ENCODE measurements around the gene MOK.

- TF ChIP-seq EZH2 (optimal IDR thresholded peaks at IDR 0.05; ENCODE audit: low read depth, low read length), result no peak
- TF ChIP-seq CTCF (IDR thresholded peaks at IDR 0.05; ENCODE audit: low read length), result no peak
Observed at GRCh38 chr14:102295270-102295669, 9.7 kb downstream of the MOK start.

Measured in MM.1S (cell line).